DMS153 treated with DMSO at 0.1 percent for 48 hours (cell line): ENCODE data around the gene MAN1A2.
A peak's percentile ranks its signal among the peaks of the same experiment; 100 is the strongest.
"Not testable (repeated sequence)": the region's sequence is repeated elsewhere in the genome, so short reads cannot be mapped to it uniquely, and the experiment has no call there.

ENCODE experiments used
- DNase-seq: peaks from one replicate; lab custom pipeline; 2025; ENCODE audit not compliant: unreplicated experiment; lab: John Stamatoyannopoulos, UW

MAN1A2 gene

GRCh38 chr1:117367046-117368025 is at the start of gene MAN1A2:
Gene MAN1A2, plus strand, starts transcription at chr1:117367449. Its CDS starts 735 bp downstream, at chr1:117368184.
- DNase-seq: peak; percentile 73

DNA sequence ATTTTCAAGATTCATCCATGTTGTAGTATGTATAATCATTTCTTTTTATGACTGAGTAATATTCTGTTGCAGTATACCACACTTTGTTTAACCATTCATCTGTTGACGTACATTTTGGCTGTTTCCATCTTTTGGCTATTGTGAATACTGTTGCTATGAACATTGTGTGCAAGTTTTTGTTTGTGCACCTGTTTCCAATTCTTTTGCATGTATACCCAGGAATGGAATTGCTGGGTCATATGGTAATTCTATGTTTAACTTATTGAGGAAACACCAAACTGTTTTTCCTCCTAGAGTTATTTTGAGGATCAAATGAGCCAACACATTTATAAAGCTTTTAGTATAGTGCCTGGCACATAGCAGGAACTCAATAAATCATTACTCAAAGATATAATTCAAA is 49.2 kb upstream of the MAN1A2 start:
- DNase-seq: no peak

DNA sequence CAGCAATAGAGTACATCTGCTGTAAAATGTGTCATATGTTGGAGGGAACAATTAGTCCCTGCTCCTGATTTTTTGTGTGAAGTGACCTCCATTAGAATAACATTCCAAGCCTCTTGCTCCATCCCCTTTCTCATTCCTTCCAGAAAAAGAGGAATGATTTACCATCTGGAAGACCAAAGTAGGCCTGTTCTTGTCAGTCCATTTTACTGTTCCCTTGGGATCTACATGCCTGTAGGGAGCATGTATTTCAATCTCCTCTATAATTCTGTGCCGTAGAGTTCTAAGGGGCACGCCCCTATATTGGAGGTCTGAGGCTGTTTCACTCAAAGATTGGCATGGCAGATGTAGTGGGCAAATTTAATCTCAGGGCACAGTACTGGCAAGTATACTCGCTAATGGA is 48.8 kb upstream of the MAN1A2 start:
- no peak for DNase-seq

GRCh38 chr1:117320515-117320914 is 46.7 kb upstream of the MAN1A2 start:
- DNase-seq: no peak

- DNase-seq: no peak
These were observed 45.3 kb upstream of the MAN1A2 start for GRCh38 chr1:117321680-117322609.

- DNase-seq: no peak
These were observed 42.9 kb upstream of the MAN1A2 start for GRCh38 chr1:117324357-117324756.

DNA sequence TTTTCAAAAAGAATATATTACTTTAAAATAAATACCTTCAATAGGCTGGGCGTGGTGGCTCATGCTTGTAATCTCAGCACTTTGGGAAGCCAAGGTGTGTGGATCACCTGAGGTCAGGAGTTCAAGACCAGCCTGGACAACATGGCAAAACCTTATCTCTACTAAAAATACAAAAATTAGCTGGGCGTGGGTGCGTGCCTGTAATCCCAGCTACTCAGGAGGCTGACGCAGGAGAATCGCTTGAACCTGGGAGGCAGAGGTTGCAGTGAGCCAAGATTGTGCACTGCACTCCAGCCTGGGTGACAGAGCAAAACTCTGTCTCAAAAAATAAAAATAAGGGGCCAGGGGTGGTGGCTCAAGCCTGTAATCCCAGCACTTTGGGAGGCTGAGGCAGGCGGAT is 41.2 kb upstream of the MAN1A2 start:
- DNase-seq: not testable (repeated sequence)

DNA sequence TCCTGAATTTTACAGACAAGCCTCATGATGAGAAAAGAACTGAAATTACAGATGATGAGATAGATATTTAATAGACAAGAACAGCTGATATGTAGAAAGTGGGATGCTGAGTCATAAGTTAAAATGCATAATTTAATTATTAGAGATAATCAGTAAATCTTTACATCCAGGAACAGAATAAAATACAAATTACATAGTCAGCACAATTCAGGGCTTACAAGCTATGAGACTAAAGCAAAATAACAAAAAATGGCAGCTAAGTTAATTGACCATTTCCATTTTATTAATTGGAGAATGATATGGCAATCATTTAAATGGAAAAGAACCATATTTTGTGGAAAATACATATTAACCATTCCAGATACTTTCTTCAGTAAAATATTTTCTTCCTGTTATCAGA is 40.2 kb upstream of the MAN1A2 start:
- DNase-seq: no peak

DNA sequence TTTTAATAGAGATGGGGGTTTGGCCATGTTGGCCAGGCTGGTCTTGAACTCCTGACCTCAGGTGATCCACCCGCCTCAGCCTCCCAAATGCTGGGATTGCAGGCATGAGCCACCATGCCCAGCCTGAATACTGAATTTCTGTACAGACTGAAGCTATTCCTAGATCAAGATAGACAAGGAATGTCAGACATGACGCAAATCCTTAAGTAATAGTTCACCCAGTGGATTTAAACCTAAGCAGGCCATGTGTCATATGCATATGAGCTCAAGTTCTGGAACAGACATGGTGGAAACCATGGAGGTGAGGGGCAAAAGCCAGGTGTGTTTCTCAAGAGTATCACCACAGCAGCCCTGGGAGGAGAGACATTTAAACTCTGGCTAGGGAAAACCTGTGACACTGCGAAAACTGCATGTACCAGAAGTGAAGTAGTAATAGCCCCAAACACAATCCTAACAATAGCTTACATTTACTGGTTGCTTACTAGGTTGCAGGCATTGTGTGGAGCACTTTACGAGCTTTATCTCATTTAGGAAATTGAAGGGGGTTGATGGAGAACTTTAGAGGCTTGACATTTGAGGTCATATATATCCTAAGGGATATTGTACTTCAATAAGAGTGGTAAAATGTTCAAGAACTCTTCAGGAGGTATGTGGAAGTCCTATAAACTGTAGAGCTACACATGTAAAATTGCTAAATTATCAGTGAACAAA is 31.7 kb upstream of the MAN1A2 start:
- no peak for DNase-seq

DNA sequence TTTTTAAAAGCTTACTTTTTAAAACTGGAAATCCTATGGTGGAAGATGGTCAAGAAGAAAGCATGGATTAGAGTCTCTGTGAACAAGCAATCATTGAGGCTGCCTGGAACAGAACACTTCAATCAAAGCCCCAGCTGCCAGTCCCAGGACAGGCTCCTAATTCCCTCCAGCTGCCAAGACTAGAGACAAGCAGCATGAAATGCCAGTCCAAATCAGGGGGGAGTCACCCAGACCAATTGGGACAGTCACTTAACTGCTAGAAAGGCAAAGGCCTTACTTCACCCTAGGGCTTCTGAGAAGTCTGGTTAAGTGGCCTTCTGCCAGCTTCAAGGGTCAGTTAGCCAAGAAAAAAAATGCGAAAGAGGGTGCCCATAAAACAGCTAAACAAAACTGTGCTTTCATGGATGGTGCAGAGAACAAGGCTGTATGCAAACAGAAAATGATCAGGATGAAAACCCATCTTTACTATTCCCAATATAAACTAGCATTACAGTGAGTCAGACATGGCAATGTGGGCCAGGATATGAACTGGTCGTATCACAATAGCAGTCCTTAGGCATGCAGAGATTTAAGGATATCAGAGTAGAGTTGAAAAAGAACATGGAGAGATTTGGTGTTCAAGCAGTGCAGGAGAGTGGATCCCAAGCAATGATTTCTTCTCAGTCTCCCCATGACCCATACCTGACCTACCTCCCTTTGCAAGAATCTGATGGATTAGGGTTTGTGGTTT is 31.0 kb upstream of the MAN1A2 start:
- DNase-seq: no peak

GRCh38 chr1:117339866-117340700 is 27.2 kb upstream of the MAN1A2 start:
- no peak for DNase-seq

DNA sequence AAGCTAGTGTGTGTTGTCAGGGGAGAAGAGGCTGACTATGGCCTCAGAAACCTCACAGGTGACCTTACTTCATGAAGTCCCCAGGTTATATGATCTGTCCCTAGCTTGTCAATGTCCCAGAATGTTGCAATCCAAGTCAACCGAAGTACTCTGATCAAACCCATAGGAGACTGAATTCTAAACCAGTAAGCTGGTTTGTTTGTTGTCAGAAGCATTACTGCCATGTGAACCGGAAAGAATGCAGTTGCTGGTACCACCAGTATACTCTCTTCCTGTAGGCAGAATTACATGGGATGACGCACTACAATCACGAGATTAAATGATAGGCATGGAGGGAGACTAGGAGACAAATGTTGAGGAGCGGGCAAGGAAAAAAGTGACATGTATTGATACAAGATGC is 26.1 kb upstream of the MAN1A2 start:
- no peak for DNase-seq

GRCh38 chr1:117342397-117342796 is 24.9 kb upstream of the MAN1A2 start:
- no peak for DNase-seq

DNA sequence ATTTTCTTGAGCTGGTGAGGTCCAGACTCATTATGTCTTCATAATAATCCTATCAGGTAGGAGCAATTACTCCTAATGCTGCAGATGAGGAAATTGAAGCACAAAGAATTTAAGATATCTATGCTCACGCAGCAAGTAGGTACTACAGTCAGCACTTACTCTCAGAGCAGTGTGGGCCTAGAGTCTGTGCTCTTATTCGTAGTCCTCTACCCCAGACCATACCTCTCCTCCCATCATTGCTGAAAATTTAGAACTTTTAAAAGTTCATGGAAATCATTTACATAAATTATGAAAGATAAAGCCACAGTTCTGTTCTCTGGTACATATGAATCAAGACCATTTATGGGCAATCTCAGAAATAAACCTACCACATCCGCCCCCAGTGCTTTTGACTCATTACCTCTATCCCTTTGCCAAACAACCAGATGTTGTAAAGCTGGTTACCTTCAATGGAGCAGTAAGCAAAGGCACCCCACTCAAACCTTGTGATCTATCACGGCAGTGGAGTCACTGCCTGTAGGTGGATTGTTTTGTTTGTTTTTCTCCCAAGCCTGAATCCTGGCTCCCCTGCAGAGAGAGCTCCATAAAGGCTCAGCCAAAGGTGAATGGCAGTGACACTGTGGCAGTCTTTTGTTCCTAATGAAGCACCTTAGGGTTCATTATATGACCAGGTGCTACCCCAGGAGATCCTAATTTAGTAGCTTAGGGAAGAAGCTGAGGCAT is 20.9 kb upstream of the MAN1A2 start:
- peak; percentile 81 for DNase-seq

GRCh38 chr1:117347907-117348306 is 19.3 kb upstream of the MAN1A2 start:
- DNase-seq: no peak

DNA sequence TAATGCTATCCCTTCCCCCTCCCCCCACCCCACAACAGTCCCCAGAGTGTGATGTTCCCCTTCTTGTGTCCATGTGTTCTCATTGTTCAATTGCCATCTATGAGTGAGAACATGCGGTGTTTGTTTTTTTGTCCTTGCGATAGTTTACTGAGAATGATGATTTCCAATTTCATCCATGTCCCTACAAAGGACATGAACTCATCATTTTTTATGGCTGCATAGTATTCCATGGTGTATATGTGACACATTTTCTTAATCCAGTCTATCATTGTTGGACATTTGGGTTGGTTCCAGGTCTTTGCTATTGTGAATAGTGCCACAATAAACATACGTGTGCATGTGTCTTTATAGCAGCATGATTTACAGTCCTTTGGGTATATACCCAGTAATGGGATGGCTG is 14.6 kb upstream of the MAN1A2 start:
- DNase-seq: not testable (repeated sequence)

GRCh38 chr1:117357833-117358603 is 9.2 kb upstream of the MAN1A2 start:
- not testable (repeated sequence) for DNase-seq

- not testable (repeated sequence) for DNase-seq
These were observed 8.7 kb upstream of the MAN1A2 start for GRCh38 chr1:117358604-117358887.
